NCI-H2171 (cell line): ENCODE data around the gene FIGNL2.

ENCODE experiments used
- DNase-seq: peaks from one replicate; lab custom pipeline; 2025; lab: John Stamatoyannopoulos, UW

FIGNL2 gene

DNA sequence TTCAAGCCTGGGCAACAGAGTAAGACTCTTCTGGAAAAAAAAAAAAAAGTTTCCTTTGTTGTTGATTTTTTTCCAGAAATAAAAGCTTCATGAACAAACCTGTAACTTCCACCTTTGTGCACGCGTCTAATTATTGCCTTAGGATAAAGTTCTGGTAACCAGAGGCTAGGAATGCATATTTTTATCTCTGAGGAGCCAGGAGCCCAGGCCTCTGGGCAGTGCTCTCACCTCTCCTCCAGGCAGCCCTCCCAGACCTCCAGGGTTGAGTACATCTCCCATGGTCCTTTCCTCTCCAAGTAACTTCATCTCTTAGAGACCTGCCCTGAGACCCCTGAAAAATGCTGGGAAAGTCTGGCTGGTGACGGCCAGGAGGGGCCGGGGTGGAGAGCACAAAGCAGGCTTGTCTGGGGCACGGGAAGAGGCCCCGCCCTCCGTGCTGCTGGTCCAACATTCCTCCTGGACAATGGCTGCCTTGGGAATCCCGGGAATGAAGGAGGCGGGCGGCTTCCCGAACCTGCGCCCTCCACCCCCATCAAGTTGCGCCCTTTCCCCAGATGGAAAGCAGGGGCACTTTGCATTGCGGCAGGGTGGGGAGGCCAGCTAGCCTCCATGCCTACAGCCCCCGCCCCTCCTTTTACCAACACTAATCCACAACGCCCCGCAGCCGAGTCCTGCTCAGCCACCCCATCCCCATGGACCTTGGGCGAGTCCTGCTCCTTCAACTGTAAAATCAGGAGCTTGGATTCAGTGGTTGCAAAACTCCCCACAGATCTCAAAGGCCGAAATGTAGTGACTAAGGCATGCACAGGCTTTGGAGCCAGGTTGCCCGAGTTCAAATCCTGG is 7.3 kb upstream of the FIGNL2 start:
- no peak for DNase-seq

DNA sequence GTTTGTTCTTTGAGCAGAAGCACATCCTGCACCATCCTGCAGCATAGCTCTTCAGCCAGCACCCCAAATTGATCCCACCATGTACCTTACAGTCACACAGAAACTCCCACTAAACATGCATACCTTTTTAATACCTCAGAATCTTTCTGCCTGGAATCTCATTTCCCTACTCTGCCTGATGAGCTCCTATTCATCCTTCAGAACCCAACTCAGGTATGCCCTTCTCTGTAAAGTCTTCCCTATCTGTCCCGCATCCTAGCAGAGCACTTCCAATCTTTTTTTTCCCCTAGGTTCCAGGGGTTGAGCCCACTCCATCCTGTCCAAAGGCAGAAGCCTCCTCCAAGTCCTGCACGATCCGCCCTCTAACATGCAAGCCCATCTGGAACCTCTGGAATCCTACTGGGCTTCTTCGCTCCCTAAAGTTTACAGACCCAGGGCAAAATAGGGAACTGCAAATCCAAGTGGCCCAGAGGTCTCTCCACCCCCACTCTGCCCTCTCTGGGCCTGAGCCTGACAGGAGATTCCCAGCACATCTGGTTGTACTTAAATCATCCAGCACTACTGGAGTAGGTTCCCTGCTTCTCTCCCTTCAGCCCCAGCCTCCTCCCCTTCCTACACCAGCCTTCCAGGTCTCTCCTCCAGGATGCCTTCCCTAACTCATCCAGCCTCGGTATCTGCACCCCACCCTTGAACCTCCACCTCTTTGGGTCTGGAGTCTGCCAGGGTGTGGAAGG is 4.1 kb upstream of the FIGNL2 start:
- no peak for DNase-seq

DNA sequence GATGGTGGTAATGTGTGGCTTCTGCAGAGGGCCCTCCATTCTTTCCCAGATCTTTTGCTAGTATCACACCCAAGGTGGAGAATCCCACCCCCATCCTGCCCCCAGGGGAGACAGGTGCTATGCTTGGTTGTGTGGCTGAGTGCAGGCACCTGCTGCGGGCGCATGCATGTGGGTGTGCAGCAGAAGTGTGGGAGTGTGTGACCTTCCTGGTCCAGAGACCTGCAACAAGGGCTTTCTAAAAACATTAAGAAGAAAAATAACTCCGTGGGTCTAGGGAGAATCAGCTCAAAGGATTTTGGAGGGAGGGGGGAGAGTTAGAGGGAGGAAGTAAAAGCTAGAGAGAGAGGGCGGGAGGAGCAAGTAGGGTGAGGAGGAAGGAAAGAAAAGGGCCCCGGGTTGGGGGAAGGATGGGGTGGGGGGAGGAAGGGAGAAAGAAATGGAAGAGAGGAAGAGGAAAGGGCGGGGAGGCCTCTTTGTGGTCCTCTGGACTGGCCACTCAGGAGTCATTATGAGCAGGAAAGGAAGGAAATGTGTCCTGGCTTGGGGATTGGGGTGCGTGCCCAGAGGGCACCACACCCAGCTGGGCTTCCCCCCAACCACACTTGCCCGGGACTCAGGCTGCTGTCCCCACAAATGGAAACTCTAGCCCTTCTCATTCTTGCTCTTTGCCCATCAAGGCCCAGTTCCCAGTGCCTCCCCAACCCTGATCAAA is 3.1 kb upstream of the FIGNL2 start:
- DNase-seq, result no peak

DNA sequence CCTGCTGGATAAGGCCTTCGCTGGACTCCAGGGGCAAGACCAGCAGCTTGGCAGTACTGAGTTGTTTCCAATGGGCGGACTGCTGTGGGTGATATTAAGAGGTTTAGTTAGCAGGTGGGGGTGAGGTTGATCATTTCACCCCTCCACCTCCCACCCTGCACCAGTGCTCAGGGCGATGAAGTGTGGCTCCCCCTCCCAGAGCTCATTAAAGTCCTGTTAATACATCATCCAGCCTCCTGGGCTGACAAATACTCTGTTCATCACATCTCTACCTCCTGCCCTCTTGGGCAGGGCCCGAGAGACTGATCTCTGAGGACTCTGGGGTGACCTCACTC is 2.4 kb upstream of the FIGNL2 start:
- DNase-seq, result no peak

DNA sequence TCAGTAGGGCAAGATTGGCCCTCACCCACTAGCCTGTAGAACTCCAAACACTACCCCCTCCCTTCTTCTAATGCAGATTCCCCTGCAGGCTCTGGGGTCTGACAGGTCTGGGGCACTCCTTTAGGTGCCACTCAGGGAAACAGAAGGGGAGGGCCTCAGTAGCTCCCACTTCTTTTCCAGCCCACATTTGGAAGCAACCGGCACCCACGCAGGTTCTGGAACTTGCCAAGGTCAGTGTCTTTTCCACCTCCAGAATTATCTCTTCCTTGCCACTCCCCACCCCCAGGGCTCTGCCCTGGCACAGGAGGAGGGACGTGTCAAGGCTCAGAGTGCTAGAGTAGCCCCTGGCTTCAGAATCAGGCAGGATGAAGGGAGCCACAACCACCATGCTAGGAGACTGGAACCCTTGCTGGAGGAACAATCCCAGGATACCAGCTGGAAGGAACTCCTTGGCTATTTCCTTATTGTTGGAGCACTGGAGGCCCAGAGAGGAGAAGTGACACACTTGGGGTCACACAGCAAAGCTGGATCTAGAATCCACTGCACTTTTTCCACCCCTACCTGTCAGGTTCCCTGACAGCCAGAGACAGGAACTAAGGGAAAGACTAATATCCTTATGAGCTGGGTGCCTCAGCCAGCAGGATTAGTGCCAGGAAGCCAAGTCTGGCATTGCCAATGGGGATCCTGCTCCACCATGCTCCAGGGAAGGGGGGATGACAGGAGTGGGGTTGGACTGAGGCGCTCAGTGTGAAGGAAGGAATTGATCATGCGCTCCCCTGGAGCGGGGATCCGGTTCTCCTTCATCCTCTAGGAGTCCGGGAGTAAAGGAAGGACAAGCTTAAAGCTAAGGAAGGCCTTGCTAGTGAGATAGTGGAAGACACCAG is 1.8 kb upstream of the FIGNL2 start:
- no peak for DNase-seq

DNA sequence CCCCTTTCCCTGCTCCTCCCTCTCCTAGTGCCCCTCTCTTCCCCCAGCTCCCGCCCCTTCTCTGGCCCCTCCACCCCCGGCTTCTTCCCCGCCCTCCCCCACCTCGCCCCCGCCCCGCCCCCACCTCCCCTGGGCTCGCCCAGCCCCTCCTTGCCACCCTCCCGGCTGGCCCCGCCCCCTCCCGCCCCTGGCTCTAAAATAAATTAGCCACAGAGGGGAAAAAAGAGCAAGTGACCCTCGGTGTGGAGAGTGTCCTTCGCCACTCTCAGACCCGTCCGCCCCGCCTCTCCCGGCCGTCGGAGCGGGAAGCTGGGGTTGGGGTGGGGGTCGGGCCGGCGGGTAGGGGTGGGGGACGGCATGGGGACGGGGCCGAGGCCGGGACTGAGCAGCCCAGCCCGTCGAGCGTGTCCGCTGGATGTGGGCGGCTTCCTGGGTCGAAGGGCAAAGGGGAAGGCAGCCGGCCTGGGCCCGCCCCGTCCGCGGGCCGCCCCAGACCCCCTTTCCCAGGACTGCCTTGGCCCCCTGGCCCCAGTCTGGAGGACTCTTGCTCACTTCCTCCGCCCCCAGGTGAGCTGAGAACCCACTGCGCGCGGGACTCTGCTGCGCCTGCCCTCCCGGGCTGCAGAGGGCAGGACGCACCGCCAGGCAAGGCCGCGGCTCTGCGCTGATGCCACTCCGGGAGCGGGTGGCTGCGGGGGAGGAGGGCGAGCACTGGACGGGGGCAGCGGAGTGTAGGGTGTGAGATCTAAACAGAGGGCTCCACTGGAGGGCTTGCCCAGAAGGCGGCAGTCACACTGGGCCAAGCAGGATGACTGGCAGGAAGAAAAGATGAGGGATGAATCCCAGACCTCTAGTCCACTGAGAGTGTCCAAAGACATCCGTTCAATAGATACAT is 570 bp upstream of the FIGNL2 start:
- no peak for DNase-seq

DNA sequence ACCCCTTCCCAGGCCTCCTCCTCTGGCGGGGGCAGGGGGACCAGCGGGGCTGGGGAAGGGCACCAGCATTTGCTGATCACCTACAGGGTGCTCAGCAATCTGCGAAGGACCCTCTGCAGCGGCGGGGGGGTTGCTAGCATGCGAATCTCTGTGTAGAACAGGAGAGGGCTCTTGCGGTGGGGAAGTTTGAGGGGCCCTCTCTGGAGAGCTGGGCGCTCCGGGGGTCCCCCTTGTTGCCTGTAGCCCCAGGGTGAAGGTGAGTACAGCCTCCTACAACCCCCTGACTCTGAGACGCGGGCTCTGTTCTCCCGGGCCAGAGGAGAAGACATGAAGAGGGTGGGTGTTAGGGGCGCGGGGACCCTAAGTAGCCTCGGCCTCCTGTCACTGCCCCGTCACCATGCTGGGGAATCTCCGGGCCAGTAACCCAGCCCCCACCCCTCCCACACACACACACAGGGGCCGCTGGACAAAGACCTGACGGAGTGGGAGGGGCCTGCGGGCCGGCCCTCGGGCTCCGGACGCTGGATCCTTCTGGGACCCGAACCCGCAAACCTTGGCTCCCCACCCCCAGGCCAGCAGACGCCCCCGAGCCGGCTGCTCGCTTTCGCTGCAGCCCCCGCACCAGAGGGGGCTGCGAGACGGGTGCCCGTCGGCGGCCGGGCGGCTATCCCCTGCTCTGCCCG is 734 bp downstream of the FIGNL2 start:
- DNase-seq, result no peak

DNA sequence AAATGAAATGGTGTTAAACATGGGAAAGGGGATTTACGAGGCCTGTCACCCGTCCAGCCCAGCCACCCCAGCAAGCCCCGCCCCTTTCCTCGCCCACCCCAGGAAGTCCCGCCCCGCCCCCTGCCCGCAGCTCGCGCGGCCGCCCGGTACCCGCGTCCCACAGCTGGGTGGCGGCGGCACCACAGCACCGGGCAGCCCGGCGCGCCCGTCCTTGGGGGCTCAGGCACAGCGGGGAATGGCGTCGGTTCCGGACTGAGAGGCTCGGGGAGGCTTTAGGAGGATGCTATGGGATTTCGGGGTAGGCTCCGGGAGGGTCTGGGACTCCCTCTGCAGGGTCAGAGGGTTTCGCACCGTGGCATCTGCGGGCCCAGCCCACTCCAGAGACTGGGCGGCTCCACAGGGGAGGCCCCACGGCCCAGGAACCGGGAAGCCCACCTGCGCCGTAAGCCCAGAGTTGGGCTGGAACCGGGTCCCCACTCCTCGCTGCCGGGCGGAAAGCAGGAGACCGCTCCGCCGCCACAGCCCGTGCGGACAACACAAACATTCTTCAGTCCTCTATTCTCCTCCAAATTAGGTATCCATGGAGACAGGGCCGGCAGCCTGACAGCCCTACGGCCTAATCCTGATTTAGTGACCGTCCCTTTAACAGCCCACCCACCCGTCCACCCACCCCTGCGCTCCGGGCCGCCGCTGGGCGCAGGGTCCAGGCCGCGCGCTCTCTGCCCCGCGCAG is 1.4 kb downstream of the FIGNL2 start:
- DNase-seq, result no peak

DNA sequence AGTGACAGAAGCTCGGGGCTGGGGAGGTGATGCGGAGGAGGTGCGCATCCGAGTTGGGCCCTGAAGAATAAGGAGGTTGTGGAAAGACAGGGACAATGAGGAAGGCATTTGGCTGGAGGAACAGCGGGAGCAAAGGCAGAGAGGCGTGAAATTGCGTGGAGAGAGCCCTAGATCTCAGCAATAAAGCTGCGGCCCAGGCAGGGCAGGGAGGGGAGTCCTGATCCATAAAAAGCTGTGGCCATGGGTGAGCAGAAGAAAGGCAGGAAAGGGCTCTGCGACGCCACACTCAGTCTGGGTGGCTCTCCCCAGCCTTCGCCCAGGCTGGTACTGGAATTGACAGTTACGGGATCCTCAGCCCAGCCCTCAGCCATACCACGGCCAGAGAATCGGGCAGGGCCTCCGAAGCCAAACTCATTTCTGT is 2.2 kb downstream of the FIGNL2 start:
- no peak for DNase-seq

DNA sequence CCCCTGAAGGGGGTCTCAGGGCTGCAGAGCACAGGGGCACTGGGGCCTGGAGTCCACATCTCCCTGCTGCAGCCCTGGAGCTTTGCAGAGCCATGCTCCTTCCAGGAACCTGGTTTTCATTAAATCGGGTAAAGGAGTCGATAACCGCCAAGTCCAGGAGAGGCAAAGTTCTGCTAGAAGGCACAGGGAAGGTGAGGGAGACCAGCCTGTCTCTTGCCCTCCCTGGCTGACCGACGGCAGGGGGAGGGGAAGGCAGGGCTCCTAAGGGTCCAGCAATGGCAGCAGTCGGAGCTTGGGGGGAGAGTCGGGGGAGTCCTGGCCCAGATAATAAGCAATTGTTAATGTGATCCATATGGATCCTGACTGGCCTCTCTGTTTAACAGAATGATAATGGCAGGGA is 3.0 kb downstream of the FIGNL2 start:
- DNase-seq, result no peak

DNA sequence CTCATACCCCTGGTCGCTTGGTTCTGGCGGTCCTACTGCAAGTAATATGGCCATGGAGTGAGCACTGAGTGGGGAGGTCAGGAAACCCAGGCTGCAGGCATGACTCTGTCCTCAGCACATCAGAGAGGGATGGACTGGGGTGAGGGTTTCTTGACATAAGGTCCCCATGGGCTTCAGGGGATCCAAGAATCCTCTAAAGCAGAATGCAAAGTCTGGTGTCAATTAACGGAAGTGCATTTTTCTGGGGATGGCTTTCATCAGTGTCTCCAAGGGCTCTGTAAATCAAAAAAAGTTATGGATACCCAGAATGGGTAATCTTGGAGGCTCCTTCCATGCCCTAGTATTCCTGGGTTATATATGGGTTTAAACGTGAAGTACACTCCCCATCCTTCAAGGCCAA is 3.7 kb downstream of the FIGNL2 start:
- no peak for DNase-seq

DNA sequence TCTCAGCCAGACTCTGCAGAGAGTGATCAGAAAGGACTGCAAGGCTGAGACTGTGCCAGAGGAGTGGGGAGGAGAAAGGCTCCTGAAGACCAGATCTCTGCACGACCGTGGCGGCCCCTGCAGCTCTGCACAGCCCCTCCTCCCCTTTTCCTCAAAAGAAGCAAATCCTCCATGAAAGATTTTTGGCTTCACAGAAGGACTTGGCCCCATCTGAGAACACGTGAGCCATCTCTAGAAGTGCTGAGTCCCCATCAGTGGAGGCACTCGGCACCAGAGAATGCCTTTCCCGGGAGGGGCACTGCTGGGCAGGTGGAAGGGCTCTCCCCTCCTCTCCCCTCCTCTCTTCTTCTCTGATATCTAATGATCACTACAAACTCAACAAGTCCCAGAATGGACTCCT is 6.8 kb downstream of the FIGNL2 start:
- no peak for DNase-seq

DNA sequence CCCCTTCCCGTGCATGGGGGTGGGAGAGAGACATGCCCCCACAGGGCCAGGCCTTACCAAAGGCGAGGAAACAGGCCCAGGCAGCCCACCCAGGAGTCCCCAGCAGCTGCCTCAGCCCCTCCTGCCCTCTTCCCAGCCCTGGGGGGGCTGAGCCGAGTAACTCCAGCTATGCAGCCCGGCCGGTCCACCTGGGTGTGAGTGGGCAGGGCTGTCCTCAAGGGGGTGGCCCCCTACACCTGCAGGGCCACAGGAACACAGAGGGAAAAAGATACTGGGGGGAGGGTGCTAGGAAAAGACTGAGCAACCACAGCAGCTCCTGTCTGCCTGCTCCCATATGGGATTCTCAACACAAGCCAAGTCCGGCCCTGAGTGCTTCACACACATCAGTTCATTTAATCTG is 7.6 kb downstream of the FIGNL2 start:
- DNase-seq, result no peak

DNA sequence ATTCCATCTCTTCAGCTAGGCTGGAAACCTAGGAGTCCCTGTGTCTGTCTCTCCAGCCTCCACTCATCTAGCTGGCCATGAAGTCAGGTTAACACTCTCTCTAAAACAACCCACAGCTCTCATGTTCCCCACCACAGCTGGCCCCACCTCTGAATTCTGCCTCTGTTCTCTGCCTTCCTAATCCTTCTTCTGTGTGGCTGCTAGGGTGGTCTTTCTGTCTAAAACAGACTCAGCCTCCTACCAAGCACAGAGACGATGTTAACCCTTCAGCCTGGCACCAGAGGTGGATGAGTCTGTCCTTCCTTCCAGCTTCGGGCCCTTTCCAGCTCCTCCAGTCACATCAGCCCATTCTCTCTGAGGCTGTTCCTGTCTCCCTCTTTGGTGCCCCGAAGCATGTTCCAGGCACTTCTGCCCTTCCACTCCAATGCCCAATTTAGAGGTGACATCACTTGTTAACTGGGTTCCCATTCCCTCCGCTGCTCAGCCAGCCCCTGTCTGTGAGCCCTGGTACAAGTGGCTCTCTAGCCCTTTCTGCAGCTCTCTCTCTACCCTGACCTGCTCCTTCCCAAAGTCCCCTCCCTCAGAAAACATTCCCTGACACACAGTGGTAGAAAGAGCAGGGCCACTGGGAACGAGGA is 9.1 kb downstream of the FIGNL2 start:
- DNase-seq, result no peak

DNA sequence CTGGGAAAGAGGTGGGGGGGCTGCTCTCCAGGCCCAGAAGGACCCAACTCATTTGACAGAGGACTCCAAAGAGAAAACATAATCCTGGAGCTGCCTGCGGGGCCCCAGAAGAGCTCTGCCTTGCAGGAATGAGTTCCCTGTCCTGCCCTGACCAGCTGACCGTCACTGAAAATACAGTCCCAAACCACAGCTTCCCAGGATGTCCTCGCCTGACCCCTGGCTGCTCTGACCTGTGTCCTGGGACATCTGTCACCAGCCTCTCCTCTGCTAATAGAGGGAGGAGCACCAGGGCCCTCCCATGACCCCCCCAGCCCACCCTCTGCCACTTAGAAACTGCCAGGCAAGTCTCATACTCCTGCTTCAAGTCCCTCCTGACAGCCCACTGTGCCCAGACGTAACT is 9.8 kb downstream of the FIGNL2 start:
- no peak for DNase-seq

DNA sequence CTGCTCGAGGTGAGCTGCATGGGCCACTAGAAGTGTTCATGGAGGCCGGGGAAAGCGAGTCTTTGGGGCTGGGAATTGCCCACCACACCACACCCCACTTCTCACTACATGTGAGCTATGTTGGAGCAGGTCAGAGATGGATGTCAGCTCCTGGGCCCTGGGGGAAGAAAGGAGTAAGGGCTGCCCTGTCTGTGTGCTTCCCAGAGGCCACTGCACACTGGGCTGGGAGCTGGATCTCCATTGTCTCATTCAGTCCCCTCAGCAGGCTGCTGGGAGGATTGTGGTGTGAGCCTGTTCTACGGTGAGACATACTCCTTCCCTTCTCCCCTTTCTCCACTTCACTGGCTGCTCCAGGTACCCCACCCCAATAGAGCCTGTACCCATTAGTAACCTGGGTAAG is 10.5 kb downstream of the FIGNL2 start:
- DNase-seq, result no peak

DNA sequence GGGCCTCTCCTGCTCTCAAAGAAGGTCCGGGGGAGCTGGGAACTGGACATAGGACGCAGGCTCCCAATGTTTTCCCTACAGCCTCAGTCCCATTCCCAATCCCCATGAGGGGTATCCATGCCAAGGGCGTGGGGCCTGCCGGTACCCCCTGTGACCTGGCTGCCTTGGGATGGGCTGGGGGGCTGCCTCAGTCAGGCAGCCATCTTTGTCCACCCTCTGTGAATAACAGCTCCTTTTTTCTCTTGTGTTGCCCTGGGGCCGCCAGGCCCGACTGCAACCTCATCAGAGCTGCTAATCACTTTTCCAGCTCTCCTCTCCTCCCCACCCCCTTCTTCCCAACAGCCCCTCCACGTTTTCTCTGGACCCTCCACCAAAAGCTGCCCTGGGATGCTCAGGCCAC is 11.2 kb downstream of the FIGNL2 start:
- DNase-seq, result no peak

DNA sequence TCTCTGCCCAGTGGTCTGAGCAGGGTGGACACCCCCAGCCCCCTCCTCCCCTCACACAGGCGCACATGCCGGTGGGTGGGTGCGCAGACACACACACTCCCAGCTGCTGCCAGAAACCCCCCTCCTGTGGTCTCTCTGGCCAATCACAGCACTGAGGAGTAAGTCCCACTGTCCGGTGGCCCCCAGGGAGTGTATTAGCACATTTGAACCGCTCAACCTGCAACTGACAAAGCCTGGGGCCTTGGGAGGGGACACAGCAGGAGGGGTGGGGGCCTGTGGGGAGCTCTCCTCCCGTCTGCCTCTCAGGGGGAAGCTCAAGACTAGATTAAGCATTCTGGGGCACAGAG is 11.7 kb downstream of the FIGNL2 start:
- no peak for DNase-seq

DNA sequence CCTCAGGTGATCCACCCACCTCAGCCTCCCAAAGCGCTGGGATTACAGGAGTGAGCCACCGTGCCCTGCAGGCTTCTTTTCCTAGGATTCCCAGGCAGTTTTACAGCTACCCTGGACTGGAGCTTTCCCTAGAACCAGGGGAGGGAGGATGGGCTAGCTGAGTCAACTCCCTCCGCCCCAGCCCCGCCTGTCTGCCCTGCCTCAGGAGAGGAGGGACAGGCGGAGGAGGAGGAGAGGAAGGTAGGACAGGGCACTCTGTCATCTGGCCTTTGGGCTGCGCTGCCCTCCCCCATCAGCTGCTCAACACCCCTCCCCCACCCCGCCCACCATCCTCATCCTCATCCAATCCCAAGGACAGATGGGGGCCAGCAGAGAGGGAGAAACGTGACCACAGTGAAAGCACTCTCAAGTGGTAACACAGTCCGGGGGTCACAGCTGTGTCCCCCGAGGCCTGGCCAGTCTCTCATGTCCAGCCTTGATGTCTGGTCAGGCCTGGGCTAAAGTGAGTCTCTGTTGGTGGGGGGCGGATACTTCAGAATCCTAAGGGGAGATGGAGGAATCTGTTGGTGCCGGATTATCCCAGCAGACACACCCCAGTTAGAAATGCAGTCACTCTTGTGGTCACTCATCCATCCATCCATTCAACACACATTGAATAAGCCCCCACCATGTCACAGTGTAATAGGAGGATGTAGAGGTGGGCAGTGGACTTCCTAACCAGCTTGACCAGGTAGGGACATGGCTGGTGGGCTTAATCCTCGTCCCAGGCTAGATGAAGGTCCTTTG is 12.3 kb downstream of the FIGNL2 start:
- DNase-seq, result no peak
